GM19467 (cell line): ENCODE measurements around the gene HOXB1.
"Not testable (repeated sequence)": the region's sequence is repeated elsewhere in the genome, so short reads cannot be mapped to it uniquely, and the experiment has no call there.

Experiments used
- ATAC-seq: cut with Tn5 transposase; IDR thresholded peaks from one replicate; pipeline ENCODE4 v1.9.1; 2021; ENCODE audit warnings: mild to moderate bottlenecking, moderate library complexity; ENCODE audit not compliant: unreplicated experiment

The HOXB1 gene

GRCh38 chr17:48523010-48523409 is 7.8 kb downstream of the HOXB1 start:
- no peak for ATAC-seq

- ATAC-seq: no peak
Measured at GRCh38 chr17:48522031-48522653, 8.7 kb downstream of the HOXB1 start.

GRCh38 chr17:48520631-48521079 is 10.2 kb downstream of the HOXB1 start:
- ATAC-seq: no peak

- no peak for ATAC-seq
Measured at GRCh38 chr17:48519427-48519826, 11.4 kb downstream of the HOXB1 start.

GRCh38 chr17:48517478-48517877 is 13.3 kb downstream of the HOXB1 start:
- ATAC-seq: no peak

- no peak for ATAC-seq
Measured at GRCh38 chr17:48515925-48516900, 14.6 kb downstream of the HOXB1 start.

GRCh38 chr17:48514477-48514876 is 16.3 kb downstream of the HOXB1 start:
- ATAC-seq: no peak

GRCh38 chr17:48513666-48514455 is 16.9 kb downstream of the HOXB1 start:
- ATAC-seq: no peak

- ATAC-seq: no peak
Measured at GRCh38 chr17:48513097-48513496, 17.7 kb downstream of the HOXB1 start.

GRCh38 chr17:48510761-48511604 is 19.8 kb downstream of the HOXB1 start:
- peak; percentile 46 for ATAC-seq

GRCh38 chr17:48510381-48510760 is 20.4 kb downstream of the HOXB1 start:
- no peak for ATAC-seq

- not testable (repeated sequence) for ATAC-seq
Measured at GRCh38 chr17:48509708-48510107, 21.1 kb downstream of the HOXB1 start.

- ATAC-seq: no peak
Measured at GRCh38 chr17:48506246-48506645, 24.6 kb downstream of the HOXB1 start.

- peak; percentile 70 for ATAC-seq
Measured at GRCh38 chr17:48505788-48506187, 25.0 kb downstream of the HOXB1 start.

- no peak for ATAC-seq
Measured at GRCh38 chr17:48504953-48505352, 25.9 kb downstream of the HOXB1 start.

GRCh38 chr17:48503747-48504146 is 27.1 kb downstream of the HOXB1 start:
- ATAC-seq: no peak

- no peak for ATAC-seq
Measured at GRCh38 chr17:48502901-48503300, 27.9 kb downstream of the HOXB1 start.

- ATAC-seq: no peak
Measured at GRCh38 chr17:48502312-48502711, 28.5 kb downstream of the HOXB1 start.

- ATAC-seq: no peak
Measured at GRCh38 chr17:48500435-48501426, 30.1 kb downstream of the HOXB1 start.
